ENCODE measurements around the gene TBK1. TPM values are rescaled to one million over a fixed set of nuclear protein-coding genes. Genes with fewer than 3 reads are reported as not detected.

The TBK1 gene
- total RNA-seq, 6 donors from 2014 or later = 12.9 to 49.0 (median 16.7) TPM

- Histone ChIP-seq H3K27ac (no peak overlapping the region), H3K4me1 (peaks cover 17 to 23% (median 22%) of the 10 kb centered on the region in 4 donors), H3K36me3 (peaks cover 5 to 37% (median 14%) of the 10 kb centered on the region in 4 donors), H3K9me3 (no peaks in the 10 kb centered on the region), H3K27me3 (no peaks in the 10 kb centered on the region), H3K4me3 (no peak overlapping the region)
- no peak for ATAC-seq (ENCODE audit: low FRiP score in 2 of 2)
- WGBS, 2 donors = 76 to 85% methylated on average over 2 of the region's 2 CpGs
- no peak for TF ChIP-seq CTCF (IDR thresholded peaks at IDR 0.05)
- no peak for TF ChIP-seq POLR2AphosphoS5 (IDR thresholded peaks at IDR 0.05)
- no peak for TF ChIP-seq POLR2A (IDR thresholded peaks at IDR 0.05)
- no peak for TF ChIP-seq EP300 (IDR thresholded peaks at IDR 0.05)
- DNase-seq = no peak
These were observed 1.8 kb upstream of the TBK1 start for GRCh38 chr12:64450057-64450640.

- no peaks in the 10 kb centered on the region for H3K27me3 ChIP-seq
- peak in 1 of 2 donors; percentile 6 for ATAC-seq (ENCODE audit: low FRiP score in 2 of 2)
- peak overlapping the region in 3 of 4 donors; percentile 97 to 100 (median 98) for H3K27ac ChIP-seq
- H3K4me1 ChIP-seq = peaks cover 17 to 26% (median 24%) of the 10 kb centered on the region in 4 donors
- peak in 1 of 2 donors; percentile 27 for DNase-seq
- peaks cover 0 to 29% (median 12%) of the 10 kb centered on the region in 4 donors for H3K36me3 ChIP-seq
- no peaks in the 10 kb centered on the region for H3K9me3 ChIP-seq
- peak overlapping the region in 3 of 4 donors; percentile 76 to 95 (median 89) for H3K4me3 ChIP-seq
- WGBS, 2 donors = 15% methylated on average over 8 of the region's 8 CpGs
- TF ChIP-seq EP300 (IDR thresholded peaks at IDR 0.05) (no peak), POLR2AphosphoS5 (IDR thresholded peaks at IDR 0.05) (no peak), CTCF (IDR thresholded peaks at IDR 0.05) (no peak), POLR2A (IDR thresholded peaks at IDR 0.05) (no peak)
These were observed 1.0 kb upstream of the TBK1 start for GRCh38 chr12:64450711-64451486.

GRCh38 chr12:64452559-64453329, 824 bp downstream of the TBK1 start:
- peaks cover 17 to 35% (median 29%) of the 10 kb centered on the region in 4 donors for H3K4me1 ChIP-seq
- peak in 1 of 2 donors; percentile 29 for DNase-seq
- peaks cover 0 to 18% (median 1%) of the 10 kb centered on the region in 4 donors for H3K36me3 ChIP-seq
- H3K9me3 ChIP-seq = no peaks in the 10 kb centered on the region
- no peaks in the 10 kb centered on the region for H3K27me3 ChIP-seq
- TF ChIP-seq POLR2AphosphoS5 (IDR thresholded peaks at IDR 0.05) (peak in 1 of 2 donors; percentile 36), POLR2A (IDR thresholded peaks at IDR 0.05) (peak in 1 of 4 donors; percentile 0), CTCF (IDR thresholded peaks at IDR 0.05) (no peak), EP300 (IDR thresholded peaks at IDR 0.05) (peak in 1 of 4 donors; percentile 11)
- peak overlapping the region; percentile 76 to 95 (median 90) for H3K4me3 ChIP-seq
- WGBS, 2 donors = 0 to 1% methylated on average over 15 to 16 of the region's 16 CpGs
- H3K27ac ChIP-seq = peak overlapping the region; percentile 97 to 100 (median 98)
- peak; percentile 70 to 79 for ATAC-seq (ENCODE audit: low FRiP score in 2 of 2)

- no peaks in the 10 kb centered on the region for H3K9me3 ChIP-seq
- H3K4me3 ChIP-seq = no peak overlapping the region
- peak overlapping the region in 2 of 4 donors; percentile 81 to 86 for H3K27ac ChIP-seq
- WGBS, 2 donors = 72 to 81% methylated on average over 1 of the region's 1 CpG
- no peak for TF ChIP-seq POLR2AphosphoS5 (IDR thresholded peaks at IDR 0.05)
- TF ChIP-seq EP300 (IDR thresholded peaks at IDR 0.05) = no peak
- no peak for TF ChIP-seq POLR2A (IDR thresholded peaks at IDR 0.05)
- TF ChIP-seq CTCF (IDR thresholded peaks at IDR 0.05) = no peak
- H3K36me3 ChIP-seq = peaks cover 0 to 13% (median 0%) of the 10 kb centered on the region in 4 donors
- H3K27me3 ChIP-seq = no peaks in the 10 kb centered on the region
- DNase-seq (no peak), ATAC-seq (ENCODE audit: low FRiP score in 2 of 2) (no peak)
- peaks cover 37 to 58% (median 48%) of the 10 kb centered on the region in 4 donors for H3K4me1 ChIP-seq
These were observed 3.6 kb downstream of the TBK1 start for GRCh38 chr12:64455506-64455905.

Measured in upper lobe of left lung (tissue), 6 donors.